Measurements from ENCODE around the gene EML2.

DNA sequence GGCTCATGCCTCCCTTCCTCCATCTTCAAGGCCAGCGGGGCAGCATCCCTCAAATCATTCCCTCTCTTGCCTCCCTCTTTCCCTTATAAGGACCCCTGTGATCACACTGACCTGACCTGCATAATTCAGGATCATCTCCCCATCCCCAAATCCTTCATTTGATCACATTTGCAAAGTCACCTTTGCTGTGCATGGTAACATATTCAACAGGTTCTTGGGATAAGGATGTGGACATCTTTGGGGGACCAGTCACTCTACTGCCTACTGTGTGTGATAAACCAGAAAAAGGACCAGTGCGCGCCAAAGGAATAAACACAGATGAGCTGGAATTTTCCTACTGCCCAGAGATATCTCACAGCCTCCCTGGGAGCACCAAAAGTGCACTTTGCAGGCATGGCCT is 62.5 kb downstream of the EML2 start:
- no peak for TF ChIP-seq ZNF138 (tag by site-specific recombination; IDR thresholded peaks at IDR 0.05; ENCODE audit: borderline replicate concordance)
- TF ChIP-seq, protein P1, sequence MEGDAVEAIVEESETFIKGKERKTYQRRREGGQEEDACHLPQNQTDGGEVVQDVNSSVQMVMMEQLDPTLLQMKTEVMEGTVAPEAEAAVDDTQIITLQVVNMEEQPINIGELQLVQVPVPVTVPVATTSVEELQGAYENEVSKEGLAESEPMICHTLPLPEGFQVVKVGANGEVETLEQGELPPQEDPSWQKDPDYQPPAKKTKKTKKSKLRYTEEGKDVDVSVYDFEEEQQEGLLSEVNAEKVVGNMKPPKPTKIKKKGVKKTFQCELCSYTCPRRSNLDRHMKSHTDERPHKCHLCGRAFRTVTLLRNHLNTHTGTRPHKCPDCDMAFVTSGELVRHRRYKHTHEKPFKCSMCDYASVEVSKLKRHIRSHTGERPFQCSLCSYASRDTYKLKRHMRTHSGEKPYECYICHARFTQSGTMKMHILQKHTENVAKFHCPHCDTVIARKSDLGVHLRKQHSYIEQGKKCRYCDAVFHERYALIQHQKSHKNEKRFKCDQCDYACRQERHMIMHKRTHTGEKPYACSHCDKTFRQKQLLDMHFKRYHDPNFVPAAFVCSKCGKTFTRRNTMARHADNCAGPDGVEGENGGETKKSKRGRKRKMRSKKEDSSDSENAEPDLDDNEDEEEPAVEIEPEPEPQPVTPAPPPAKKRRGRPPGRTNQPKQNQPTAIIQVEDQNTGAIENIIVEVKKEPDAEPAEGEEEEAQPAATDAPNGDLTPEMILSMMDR (tag by site-specific recombination; IDR thresholded peaks at IDR 0.05): no peak
- TF ChIP-seq ZNF324 (tag by site-specific recombination; IDR thresholded peaks at IDR 0.05): no peak
- no peak for TF ChIP-seq ZNF473 (tag by site-specific recombination; IDR thresholded peaks at IDR 0.05)
- TF ChIP-seq MZF1 (tag by site-specific recombination; IDR thresholded peaks at IDR 0.05; ENCODE audit: borderline replicate concordance): no peak
- no peak for TF ChIP-seq ZNF184 (tag by site-specific recombination; IDR thresholded peaks at IDR 0.05)
